K562 (cell line): Measurements from ENCODE around the gene CCDC85C. TPM values are rescaled to one million over a fixed set of nuclear protein-coding genes. Genes with fewer than 3 reads are reported as not detected.

Experiments used
- BRD4 ChIP-seq: fragments of 200-600 bp; sonication (generic); IDR thresholded peaks from 2 replicates; pipeline ENCODE4 v1.6.1; 2017; ENCODE audit warnings: inconsistent platforms
- BRF1 ChIP-seq: IDR thresholded peaks from 3 replicates; pipeline ENCODE4 v1.6.1; 2011; ENCODE audit warnings: borderline replicate concordance, mild to moderate bottlenecking; ENCODE audit not compliant: insufficient read length; ENCODE audit errors: extremely low read depth
- FOS ChIP-seq: IDR thresholded peaks from 3 replicates; pipeline ENCODE4 v1.6.1; 2011; ENCODE audit not compliant: insufficient read length; ENCODE audit errors: extremely low read depth
- FOXP1 ChIP-seq: sonication (generic); formaldehyde crosslinking; IDR thresholded peaks from 2 replicates; pipeline ENCODE4 v1.8.0; 2022; ENCODE audit warnings: mild to moderate bottlenecking, missing genetic modification reagents
- KHSRP ChIP-seq: fragments of 450-650 bp; IDR thresholded peaks from 2 replicates; pipeline ENCODE4 v1.6.1; 2017
- MBD2 ChIP-seq: sonication (generic); IDR thresholded peaks from 2 replicates; pipeline ENCODE4 v1.6.1; 2016; ENCODE audit warnings: low read depth, borderline replicate concordance
- MCM7 ChIP-seq, 2 experiments: fragments of 450-650 bp; IDR thresholded peaks; 2 replicates each; pipeline ENCODE4 v1.6.1; 2016 to 2018
- MYNN ChIP-seq, 2 experiments: sonication (generic); formaldehyde crosslinking in 1 of 2; IDR thresholded peaks; 2 replicates each; pipeline versions ENCODE4 v1.5.0 to v1.6.1; 2016 to 2020; ENCODE audit warnings: antibody characterized with exemption in 1 of 2, missing genetic modification reagents in 1 of 2
- NFXL1 ChIP-seq: fragments of 450-650 bp; formaldehyde crosslinking; IDR thresholded peaks from 2 replicates; pipeline ENCODE4 v1.4.0; 2021; ENCODE audit warnings: mild to moderate bottlenecking
- NUFIP1 ChIP-seq: fragments of 450-650 bp; IDR thresholded peaks from 2 replicates; pipeline ENCODE4 v1.6.1; 2018; ENCODE audit not compliant: partially characterized antibody
- POLR2A ChIP-seq: fragments of 450-650 bp; conservative IDR thresholded peaks from 2 replicates; pipeline ENCODE4 v1.6.1; 2016
- SRSF3 ChIP-seq: fragments of 200-400 bp; formaldehyde crosslinking; IDR thresholded peaks from 2 replicates; pipeline ENCODE4 v1.6.1; 2016; ENCODE audit warnings: mild to moderate bottlenecking, low read length, moderate library complexity; ENCODE audit not compliant: insufficient read depth
- TFAM ChIP-seq: fragments of 250-450 bp; sonication (Bioruptor Pico); conservative IDR thresholded peaks from 2 replicates; pipeline ENCODE4 v1.5.0; 2021; ENCODE audit warnings: mild to moderate bottlenecking, moderate library complexity
- XRCC3 ChIP-seq: fragments of 450-650 bp; IDR thresholded peaks from 2 replicates; pipeline ENCODE4 v1.6.1; 2017; ENCODE audit warnings: mild to moderate bottlenecking, moderate library complexity
- ZFP36 ChIP-seq: fragments of 150-350 bp; IDR thresholded peaks from 2 replicates; pipeline ENCODE4 v1.6.1; 2018; ENCODE audit warnings: low read length, low read depth; ENCODE audit not compliant: partially characterized antibody
- ZHX1 ChIP-seq: fragments of 150-350 bp; conservative IDR thresholded peaks from 2 replicates; pipeline ENCODE4 v1.6.1; 2014; ENCODE audit warnings: low read length
- ZNF174 ChIP-seq: fragments of 250-450 bp; sonication (Bioruptor Pico); IDR thresholded peaks from 2 replicates; pipeline ENCODE4 v1.4.0; 2020; ENCODE audit warnings: mild to moderate bottlenecking
- ZNF184 ChIP-seq: sonication (generic); formaldehyde crosslinking; IDR thresholded peaks from 2 replicates; pipeline ENCODE4 v1.5.0; 2020; ENCODE audit warnings: missing genetic modification reagents
- ZNF3 ChIP-seq: fragments of 250-450 bp; sonication (Bioruptor Pico); IDR thresholded peaks from 2 replicates; pipeline ENCODE4 v1.5.0; 2021; ENCODE audit warnings: mild to moderate bottlenecking, moderate library complexity
- ZNF589 ChIP-seq: fragments of 200-800 bp; sonication (Bioruptor generic); IDR thresholded peaks from 2 replicates; pipeline ENCODE4 v1.6.1; 2016; ENCODE audit warnings: low read depth, missing genetic modification characterization, missing compliant biosample characterization
- ZNF76 ChIP-seq: fragments of 250-450 bp; sonication (Bioruptor Pico); IDR thresholded peaks from 2 replicates; pipeline ENCODE4 v1.4.0; 2020; ENCODE audit warnings: mild to moderate bottlenecking, moderate library complexity, borderline replicate concordance
- polyA plus RNA-seq, 8 experiments: library from polyadenylated mRNA; depleted of rRNA in 4 of 8; stranded (reverse) in 5 of 8; unstranded in 3 of 8; fragments of >200 nt; fragmentation: Nextera tagmentation in 2 of 8; fragmentation: Illumina TruSeq in 1 of 8; extraction: Ambion mirVana in 2 of 8; extraction: Trizol in 1 of 8; gene quantifications; 2 replicates each; pipeline versions ENCODE4 v1.2.1 to v1.2.3, GENCODE V29; 2011 to 2014; ENCODE audit warnings: inconsistent platforms in 1 of 8, missing spikeins in 1 of 8
- total RNA-seq, 7 experiments: library from RNA; depleted of rRNA in 6 of 7; stranded (reverse); fragments of >200 nt in 6 of 7; fragmentation: Illumina TruSeq in 2 of 7; extraction: Trizol in 2 of 7; gene quantifications; 2 replicates each; pipeline versions ENCODE4 v1.2.1 to v1.2.3, GENCODE V29; 2011 to 2021; ENCODE audit warnings: low replicate concordance in 1 of 7
- TF ChIP-seq, protein P1 (sequence below): fragments of 450-650 bp; formaldehyde crosslinking; IDR thresholded peaks from 2 replicates; pipeline ENCODE4 v1.4.0; 2020; ENCODE audit warnings: mild to moderate bottlenecking, moderate library complexity
- TF ChIP-seq, protein P2 (sequence below): fragments of 250-450 bp; sonication (Bioruptor Pico); IDR thresholded peaks from 2 replicates; pipeline ENCODE4 v1.4.0; 2020; ENCODE audit warnings: mild to moderate bottlenecking, moderate library complexity, borderline replicate concordance

The CCDC85C gene
- total and polyA plus RNA-seq, 9 of the 15 experiments (the other 6 are each of a cell fraction or from before 2014, with no cell fraction given) = 0.18 to 22.0 (median 6.3) TPM

GRCh38 chr14:99480917-99481744 is 122.9 kb downstream of the CCDC85C start, which contains the start of gene CCNK (continued):
- TF ChIP-seq, protein P1, sequence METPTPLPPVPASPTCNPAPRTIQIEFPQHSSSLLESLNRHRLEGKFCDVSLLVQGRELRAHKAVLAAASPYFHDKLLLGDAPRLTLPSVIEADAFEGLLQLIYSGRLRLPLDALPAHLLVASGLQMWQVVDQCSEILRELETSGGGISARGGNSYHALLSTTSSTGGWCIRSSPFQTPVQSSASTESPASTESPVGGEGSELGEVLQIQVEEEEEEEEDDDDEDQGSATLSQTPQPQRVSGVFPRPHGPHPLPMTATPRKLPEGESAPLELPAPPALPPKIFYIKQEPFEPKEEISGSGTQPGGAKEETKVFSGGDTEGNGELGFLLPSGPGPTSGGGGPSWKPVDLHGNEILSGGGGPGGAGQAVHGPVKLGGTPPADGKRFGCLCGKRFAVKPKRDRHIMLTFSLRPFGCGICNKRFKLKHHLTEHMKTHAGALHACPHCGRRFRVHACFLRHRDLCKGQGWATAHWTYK (CRISPR knock-in tag) = no peak
- peak; percentile 92 for TF ChIP-seq POLR2A
- no peak for TF ChIP-seq BRD4
- no peak for TF ChIP-seq ZNF174
- TF ChIP-seq MCM7 (IDR thresholded peaks at IDR 0.05) = no peak
- TF ChIP-seq FOS = peak; percentile 87
- no peak for TF ChIP-seq BRF1
- TF ChIP-seq NFXL1 = no peak
- TF ChIP-seq ZNF3 (CRISPR knock-in tag) = no peak
- TF ChIP-seq, protein P2, sequence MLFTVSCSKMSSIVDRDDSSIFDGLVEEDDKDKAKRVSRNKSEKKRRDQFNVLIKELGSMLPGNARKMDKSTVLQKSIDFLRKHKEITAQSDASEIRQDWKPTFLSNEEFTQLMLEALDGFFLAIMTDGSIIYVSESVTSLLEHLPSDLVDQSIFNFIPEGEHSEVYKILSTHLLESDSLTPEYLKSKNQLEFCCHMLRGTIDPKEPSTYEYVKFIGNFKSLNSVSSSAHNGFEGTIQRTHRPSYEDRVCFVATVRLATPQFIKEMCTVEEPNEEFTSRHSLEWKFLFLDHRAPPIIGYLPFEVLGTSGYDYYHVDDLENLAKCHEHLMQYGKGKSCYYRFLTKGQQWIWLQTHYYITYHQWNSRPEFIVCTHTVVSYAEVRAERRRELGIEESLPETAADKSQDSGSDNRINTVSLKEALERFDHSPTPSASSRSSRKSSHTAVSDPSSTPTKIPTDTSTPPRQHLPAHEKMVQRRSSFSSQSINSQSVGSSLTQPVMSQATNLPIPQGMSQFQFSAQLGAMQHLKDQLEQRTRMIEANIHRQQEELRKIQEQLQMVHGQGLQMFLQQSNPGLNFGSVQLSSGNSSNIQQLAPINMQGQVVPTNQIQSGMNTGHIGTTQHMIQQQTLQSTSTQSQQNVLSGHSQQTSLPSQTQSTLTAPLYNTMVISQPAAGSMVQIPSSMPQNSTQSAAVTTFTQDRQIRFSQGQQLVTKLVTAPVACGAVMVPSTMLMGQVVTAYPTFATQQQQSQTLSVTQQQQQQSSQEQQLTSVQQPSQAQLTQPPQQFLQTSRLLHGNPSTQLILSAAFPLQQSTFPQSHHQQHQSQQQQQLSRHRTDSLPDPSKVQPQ (CRISPR knock-in tag) = no peak
- TF ChIP-seq MBD2 = peak; percentile 55
- no peak for TF ChIP-seq ZNF589
- TF ChIP-seq ZHX1 = no peak
- TF ChIP-seq FOXP1 (CRISPR knock-in tag) = no peak
- TF ChIP-seq ZNF184 (CRISPR knock-in tag) = no peak
- no peak for TF ChIP-seq MYNN (IDR thresholded peaks at IDR 0.05)
- TF ChIP-seq MYNN (CRISPR knock-in tag; IDR thresholded peaks at IDR 0.05) = no peak
- TF ChIP-seq ZFP36 = no peak
- no peak for TF ChIP-seq NUFIP1
- no peak for TF ChIP-seq XRCC3
- TF ChIP-seq TFAM (CRISPR knock-in tag) = no peak
- TF ChIP-seq KHSRP = peak; percentile 74
- no peak for TF ChIP-seq SRSF3
- no peak for TF ChIP-seq ZNF76 (CRISPR knock-in tag)
